H1 (cell line): ENCODE data around the gene FAM219A. TPM values are rescaled to one million over a fixed set of nuclear protein-coding genes. Genes with fewer than 3 reads are reported as not detected.
A peak's percentile ranks its signal among the peaks of the same experiment; 100 is the strongest.

Source experiments
- CTCF ChIA-PET: fragments of 300-600 bp; sonication (Branson Sonifier 250); formaldehyde crosslinking; loops from one replicate; lab custom pipeline; 2021; ENCODE audit not compliant: partially characterized antibody; lab: Charles Lee
- POLR2A ChIA-PET: fragments of 300-600 bp; sonication (Branson Sonifier 250); formaldehyde crosslinking; loops from one replicate; lab custom pipeline; 2021; ENCODE audit warnings: inconsistent platforms; ENCODE audit not compliant: partially characterized antibody; lab: Charles Lee
- DNase-seq, 2 experiments: peaks; one replicate each; pipeline versions ENCODE4 v3.0.0 to v3.0.0-alpha.2; 2010 to 2022; ENCODE audit warnings: low spot score in 2 of 2, low read depth in 1 of 2, mixed read lengths in 1 of 2
- FAIRE-seq: peaks from 2 replicates; lab custom pipeline; 2011; peaks lifted over from hg19 to GRCh38; lab: Jason Lieb, UNC
- H2AFZ ChIP-seq: 2 replicates; pipeline ENCODE4 v1.8.1; 2012; ENCODE audit warnings: low read length, inconsistent platforms
- H2AK5ac ChIP-seq: 2 replicates; pipeline ENCODE4 v1.6.1; 2013; ENCODE audit warnings: low read depth, low read length
- H2BK120ac ChIP-seq: replicated peaks from 2 replicates; pipeline ENCODE3; 2013; ENCODE audit warnings: low read depth, low read length, inconsistent platforms
- H2BK12ac ChIP-seq: 2 replicates; pipeline ENCODE4 v1.6.1; 2013; ENCODE audit warnings: low read depth, low read length
- H2BK15ac ChIP-seq: 2 replicates; pipeline ENCODE4 v1.6.1; 2013; ENCODE audit warnings: low read length
- H2BK20ac ChIP-seq: 2 replicates; pipeline ENCODE4 v1.6.1; 2013; ENCODE audit warnings: low read length
- H2BK5ac ChIP-seq: 2 replicates; pipeline ENCODE4 v1.6.1; 2013; ENCODE audit warnings: low read depth, low read length
- H3K14ac ChIP-seq: 2 replicates; pipeline ENCODE4 v1.6.1; 2013; ENCODE audit warnings: inconsistent platforms; ENCODE audit not compliant: insufficient read length
- H3K18ac ChIP-seq: 2 replicates; pipeline ENCODE4 v1.6.1; 2013; ENCODE audit warnings: low read length; ENCODE audit errors: extremely low read depth
- H3K23ac ChIP-seq: 2 replicates; pipeline ENCODE4 v1.6.1; 2013; ENCODE audit warnings: inconsistent platforms; ENCODE audit not compliant: insufficient read length
- H3K23me2 ChIP-seq: 2 replicates; pipeline ENCODE4 v1.6.1; 2013; ENCODE audit warnings: low read depth, low read length
- H3K27ac ChIP-seq: 2 replicates; pipeline ENCODE4 v1.6.1; 2011; ENCODE audit warnings: low read depth, low read length, inconsistent platforms
- H3K27me3 ChIP-seq, 4 experiments: replicated peaks in 1 of 4; 1 replicate in 1 of 4; 2 replicates in 3 of 4; pipeline versions ENCODE4 v1.6.1 to v1.8.1; 2011 to 2013; ENCODE audit warnings: low read length in 3 of 4, mild to moderate bottlenecking in 3 of 4, inconsistent platforms in 2 of 4, mixed read lengths in 2 of 4, moderate library complexity in 1 of 4; ENCODE audit not compliant: control insufficient read depth in 3 of 4, insufficient read depth in 3 of 4; ENCODE audit errors: extremely low read depth in 1 of 4
- H3K36me3 ChIP-seq, 4 experiments: 2 replicates each; pipeline versions ENCODE4 v1.6.1 to v1.8.1; 2011 to 2013; ENCODE audit warnings: mild to moderate bottlenecking in 4 of 4, low read length in 3 of 4, moderate library complexity in 2 of 4, control low read depth in 1 of 4, inconsistent platforms in 1 of 4; ENCODE audit not compliant: insufficient read depth in 4 of 4, control insufficient read depth in 2 of 4
- H3K4ac ChIP-seq: replicated peaks from 2 replicates; pipeline ENCODE3; 2013; ENCODE audit warnings: low read length, low read depth, mixed read lengths, inconsistent platforms; ENCODE audit not compliant: insufficient read length
- H3K4me1 ChIP-seq, 4 experiments: replicated peaks in 1 of 4; 1 replicate in 1 of 4; 2 replicates in 3 of 4; pipeline versions ENCODE4 v1.6.1 to v1.8.1; 2011 to 2013; ENCODE audit warnings: low read length in 3 of 4, inconsistent platforms in 2 of 4, mixed read lengths in 1 of 4; ENCODE audit not compliant: insufficient read depth in 4 of 4, control insufficient read depth in 3 of 4
- H3K4me2 ChIP-seq, 2 experiments: 2 replicates each; pipeline versions ENCODE4 v1.6.1 to v1.8.1; 2011 to 2013; ENCODE audit warnings: low read depth in 2 of 2, low read length in 2 of 2, control low read depth in 1 of 2, inconsistent platforms in 1 of 2, mild to moderate bottlenecking in 1 of 2; ENCODE audit not compliant: insufficient read depth in 1 of 2
- H3K4me3 ChIP-seq, 4 experiments: fragments of 200-600, 300-600 bp in 1 of 4; sonication (generic), shearing (Covaris generic), sonication (Bioruptor Twin) in 1 of 4; 2 replicates each; pipeline versions ENCODE4 v1.5.1 to v1.8.1; 2011 to 2016; ENCODE audit warnings: low read length in 4 of 4, low read depth in 3 of 4, control low read depth in 2 of 4, inconsistent platforms in 2 of 4, mild to moderate bottlenecking in 2 of 4, mixed read lengths in 1 of 4, moderate library complexity in 1 of 4; ENCODE audit not compliant: insufficient read depth in 2 of 4; ENCODE audit errors: extremely low read depth in 1 of 4
- H3K56ac ChIP-seq: replicated peaks from 2 replicates; pipeline ENCODE3; 2013; ENCODE audit warnings: low read depth, mild to moderate bottlenecking, mixed read lengths, low read length, inconsistent platforms; ENCODE audit not compliant: insufficient read length
- H3K79me1 ChIP-seq: 2 replicates; pipeline ENCODE4 v1.6.1; 2013; ENCODE audit warnings: low read depth, low read length, control low read depth
- H3K79me2 ChIP-seq, 2 experiments: 2 replicates each; pipeline versions ENCODE4 v1.6.1 to v1.8.1; 2012 to 2013; ENCODE audit warnings: low read length in 2 of 2, mild to moderate bottlenecking in 2 of 2, inconsistent platforms in 1 of 2; ENCODE audit not compliant: insufficient read depth in 2 of 2, control insufficient read depth in 1 of 2
- H3K9ac ChIP-seq, 4 experiments: replicated peaks in 1 of 4; 1 replicate in 1 of 4; 2 replicates in 3 of 4; pipeline versions ENCODE4 v1.6.1 to v1.8.1; 2011 to 2013; ENCODE audit warnings: low read depth in 3 of 4, low read length in 3 of 4, control low read depth in 2 of 4, mild to moderate bottlenecking in 2 of 4, moderate library complexity in 2 of 4, inconsistent platforms in 1 of 4; ENCODE audit errors: extremely low read depth in 1 of 4
- H3K9me3 ChIP-seq, 2 experiments: 2 replicates each; pipeline versions ENCODE4 v1.6.1 to v1.8.1; 2012 to 2013; ENCODE audit warnings: mild to moderate bottlenecking in 2 of 2, moderate library complexity in 2 of 2, control low read depth in 1 of 2, inconsistent platforms in 1 of 2, low read depth in 1 of 2, low read length in 1 of 2, mixed read lengths in 1 of 2; ENCODE audit not compliant: insufficient read depth in 2 of 2
- H4K20me1 ChIP-seq, 2 experiments: replicated peaks in 1 of 2; 2 replicates each; pipeline versions ENCODE3 to v1.8.1; 2011 to 2013; ENCODE audit warnings: inconsistent platforms in 2 of 2, low read length in 2 of 2, mild to moderate bottlenecking in 1 of 2; ENCODE audit not compliant: insufficient read depth in 2 of 2, control insufficient read depth in 1 of 2
- H4K5ac ChIP-seq: 2 replicates; pipeline ENCODE4 v1.6.1; 2013; ENCODE audit warnings: low read length, low read depth, mixed read lengths, inconsistent platforms; ENCODE audit not compliant: insufficient read length
- H4K8ac ChIP-seq: 2 replicates; pipeline ENCODE4 v1.8.0; 2013; ENCODE audit warnings: mild to moderate bottlenecking, moderate library complexity, low read length, inconsistent platforms; ENCODE audit not compliant: insufficient read depth; ENCODE audit errors: extremely low read depth
- H4K91ac ChIP-seq: replicated peaks from 2 replicates; pipeline ENCODE3; 2013; ENCODE audit warnings: low read length, mixed read lengths, inconsistent platforms; ENCODE audit not compliant: insufficient read length
- BACH1 ChIP-seq: IDR thresholded peaks from 2 replicates; pipeline ENCODE4 v1.6.1; 2012; ENCODE audit warnings: low read length, improper control_type of control experiment
- HDAC6 ChIP-seq: IDR thresholded peaks from one replicate; pipeline ENCODE4 v1.7.1; 2012; ENCODE audit warnings: low read depth, mild to moderate bottlenecking, inconsistent platforms, low read length, moderate library complexity
- PHF8 ChIP-seq: fragments of 200-600 bp; sonication (generic); conservative IDR thresholded peaks from 2 replicates; pipeline ENCODE4 v1.7.1; 2012; ENCODE audit warnings: low read depth, mild to moderate bottlenecking, inconsistent platforms, low read length, moderate library complexity
- RAD21 ChIP-seq, 2 experiments: IDR thresholded peaks in 1 of 2; conservative IDR thresholded peaks in 1 of 2; 2 replicates each; pipeline ENCODE4 v1.6.1; 2011; ENCODE audit warnings: low read depth in 2 of 2, low read length in 2 of 2, improper control_type of control experiment in 1 of 2, inconsistent platforms in 1 of 2, mild to moderate bottlenecking in 1 of 2, moderate library complexity in 1 of 2
- RFX5 ChIP-seq: IDR thresholded peaks from 2 replicates; pipeline ENCODE4 v1.6.1; 2011; ENCODE audit warnings: low read depth, low read length, improper control_type of control experiment, borderline replicate concordance
- SIN3A ChIP-seq, 2 experiments: IDR thresholded peaks in 1 of 2; conservative IDR thresholded peaks in 1 of 2; 2 replicates each; pipeline ENCODE4 v1.6.1; 2011 to 2012; ENCODE audit warnings: low read length in 2 of 2, improper control_type of control experiment in 1 of 2, low read depth in 1 of 2, mild to moderate bottlenecking in 1 of 2
- SUZ12 ChIP-seq: fragments of 200-600 bp; sonication (generic); IDR thresholded peaks from 2 replicates; pipeline ENCODE4 v1.6.1; 2012; ENCODE audit warnings: mild to moderate bottlenecking, inconsistent platforms, low read length, moderate library complexity, mixed read lengths
- YY1 ChIP-seq: IDR thresholded peaks from 2 replicates; pipeline ENCODE4 v1.6.1; 2011; ENCODE audit warnings: low read depth, mild to moderate bottlenecking, low read length
- WGBS, 2 experiments: shearing (Covaris generic) in 1 of 2; methylation state at CpG; one replicate each; pipeline versions ENCODE4 v1.1.6 to v1.1.7; 2013 to 2015; ENCODE audit warnings: low lambda C conversion rate in 2 of 2, mixed read lengths in 2 of 2, inconsistent platforms in 1 of 2, low coverage in 1 of 2, missing lambda C conversion rate in 1 of 2; ENCODE audit not compliant: insufficient replicate concordance in 2 of 2, insufficient coverage in 1 of 2, insufficient read length in 1 of 2; ENCODE audit errors: extremely low coverage in 1 of 2, missing lambda C conversion rate in 1 of 2; 5-methylcytosine and 5-hydroxymethylcytosine counted together
- polyA plus RNA-seq, 7 experiments: library from polyadenylated mRNA; depleted of rRNA in 3 of 7; stranded (reverse) in 5 of 7; unstranded in 2 of 7; fragments of >200 nt in 5 of 7; fragments of 200-250 nt in 2 of 7; gene quantifications; 1 replicate in 5 of 7; 2 replicates in 1 of 7; 4 replicates in 1 of 7; pipeline versions ENCODE4 v1.2.1 to v1.2.3, GENCODE V29; 2011 to 2013; ENCODE audit warnings: missing spikeins in 2 of 7, mixed read lengths in 2 of 7
- total RNA-seq: library from RNA; stranded (reverse); fragmentation: NEBNext Ultra II Directional; extraction: Animal tissue kit (Norgen Biotek cat#: 25700); gene quantifications from 2 replicates; pipeline ENCODE4 v1.2.1, GENCODE V29; 2021
- TF ChIP-seq, protein P1 (sequence below): IDR thresholded peaks from 2 replicates; pipeline ENCODE4 v1.6.1; 2012; ENCODE audit warnings: inconsistent platforms

Gene FAM219A
- total and polyA plus RNA-seq, 2 of the 8 experiments (the other 6 are each of a cell fraction or from before 2014, with no cell fraction given), result 7.7 to 10.4 TPM

DNA sequence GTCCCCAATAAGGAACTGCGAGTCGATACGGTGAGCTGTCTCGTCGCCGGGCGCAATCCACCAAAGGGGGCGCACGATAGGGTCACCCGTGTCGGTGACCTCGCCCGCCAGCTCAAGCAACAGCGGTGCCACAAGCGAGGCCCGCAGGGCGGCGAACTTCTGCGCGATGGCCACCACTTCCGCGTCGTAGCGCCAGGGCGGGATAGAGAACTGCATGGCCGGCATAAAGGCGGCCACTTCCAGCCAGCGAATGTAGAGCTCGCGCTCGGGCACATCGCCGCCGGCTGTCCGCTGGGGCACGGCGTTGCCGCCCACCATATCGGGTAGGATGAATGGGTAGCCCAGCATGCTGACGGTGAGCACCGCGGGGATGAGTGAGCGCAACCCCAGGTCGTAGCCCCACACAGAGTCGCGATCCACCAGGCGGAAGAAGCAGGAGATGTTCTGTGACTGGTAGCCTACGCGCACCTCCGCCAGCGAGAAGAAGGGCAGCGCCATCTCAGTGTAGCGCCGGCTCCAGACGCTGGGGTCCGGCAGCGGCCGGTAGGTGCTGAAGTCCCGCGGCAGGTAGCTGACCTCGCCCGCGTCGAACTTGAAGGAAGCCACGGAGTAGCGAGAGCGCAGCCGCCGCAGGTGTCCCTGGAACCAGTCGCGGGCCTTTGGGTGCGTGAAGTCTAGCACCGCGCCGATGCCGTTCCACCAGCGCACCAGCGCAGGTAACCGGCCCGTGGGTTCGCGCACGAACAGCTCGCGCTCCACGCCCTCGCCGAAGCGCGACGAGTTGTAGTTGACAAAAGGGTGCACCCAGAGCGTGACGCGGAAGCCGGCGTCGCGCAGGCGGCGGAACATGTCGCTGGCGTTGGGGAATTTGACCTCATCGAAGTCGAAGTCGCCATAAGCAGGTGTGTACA lies 87.1 kb downstream of the FAM219A start:
- Histone ChIP-seq H4K20me1 (peaks cover 0 to 4% of the 10 kb centered on the region in 2 experiments), H3K9me3 (peaks cover 0 to 6% of the 10 kb centered on the region in 2 experiments; a peak in 2 of 4 replicates), H2BK12ac (no peak overlapping the region), H3K4ac (no peak overlapping the region), H3K27ac (no peak overlapping the region), H3K79me2 (no peaks in the 10 kb centered on the region), H2AFZ (no peak overlapping the region), H3K4me1 (peaks cover 3 to 4% (median 3%) of the 10 kb centered on the region in 4 experiments; a peak in 6 of 7 replicates), H3K9ac (no peak overlapping the region), H3K18ac (no peak overlapping the region), H3K79me1 (no peaks in the 10 kb centered on the region; the same call in 1 of the 2 replicates), H3K14ac (no peak overlapping the region), H3K23ac (no peak overlapping the region), H3K4me3 (no peak overlapping the region), H2BK120ac (no peak overlapping the region), H3K27me3 (peaks cover 0 to 6% (median 3%) of the 10 kb centered on the region in 4 experiments; a peak in 3 of 7 replicates), H3K4me2 (no peak overlapping the region), H2BK20ac (no peak overlapping the region), H3K23me2 (peaks cover 5% of the 10 kb centered on the region), H2BK5ac (0 out of 2 replicates have a peak overlapping the region, but pooled peaks have one; percentile 16), H3K56ac (no peak overlapping the region), H4K8ac (peak overlapping the region; percentile 35; the same call in 1 of the 2 replicates), H4K5ac (no peak overlapping the region), H4K91ac (no peak overlapping the region), H2BK15ac (no peak overlapping the region), H2AK5ac (no peak overlapping the region), H3K36me3 (peaks cover 0 to 9% (median 0%) of the 10 kb centered on the region in 4 experiments; a peak in 1 of 8 replicates)
- ChIA-PET POLR2A (interaction anchor here (0.9 kb wide), 1 partner anchor 16 kb away, joined by 3 read pairs; no protein-coding TSS in a partner anchor), CTCF (interaction anchor here (12.2 to 19.4 kb wide), 2 partner anchors 33 to 117 kb away, joined by 99 to 350 read pairs; no protein-coding TSS in a partner anchor)
- no peak for TF ChIP-seq RFX5
- no peak for TF ChIP-seq SUZ12
- no peak for TF ChIP-seq HDAC6
- no peak for TF ChIP-seq YY1
- TF ChIP-seq BACH1, result no peak
- no peak for TF ChIP-seq RAD21 (IDR thresholded peaks at IDR 0.05 in 1 of 2, conservative IDR thresholded peaks at IDR 0.05 in 1 of 2; ENCODE audit: low read depth in 2 of 2, low read length in 2 of 2)
- TF ChIP-seq SIN3A (conservative IDR thresholded peaks at IDR 0.05 in 1 of 2, IDR thresholded peaks at IDR 0.05 in 1 of 2; ENCODE audit: low read depth in 1 of 2, low read length in 2 of 2), result no peak
- no peak for TF ChIP-seq PHF8
- TF ChIP-seq, protein P1, sequence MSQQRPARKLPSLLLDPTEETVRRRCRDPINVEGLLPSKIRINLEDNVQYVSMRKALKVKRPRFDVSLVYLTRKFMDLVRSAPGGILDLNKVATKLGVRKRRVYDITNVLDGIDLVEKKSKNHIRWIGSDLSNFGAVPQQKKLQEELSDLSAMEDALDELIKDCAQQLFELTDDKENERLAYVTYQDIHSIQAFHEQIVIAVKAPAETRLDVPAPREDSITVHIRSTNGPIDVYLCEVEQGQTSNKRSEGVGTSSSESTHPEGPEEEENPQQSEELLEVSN, result no peak
- DNase-seq, result no peak
- WGBS, 2 experiments, result 96% methylated on average over 88 of the region's 105 CpGs; no CpG with 5 or more reads in 1 of the 2 experiments
- FAIRE-seq, result no peak
